Prostate gland (tissue), 2 donors: ENCODE results near the gene DPM3. TPM values are rescaled to one million over a fixed set of nuclear protein-coding genes. Genes with fewer than 3 reads are reported as not detected.
"Not testable (repeated sequence)": the region's sequence is repeated elsewhere in the genome, so short reads cannot be mapped to it uniquely, and the experiment has no call there.

ENCODE experiments used
- DNase-seq: peaks from one replicate; pipeline ENCODE4 v3.0.0-alpha.2; 2019; ENCODE audit warnings: low spot score
- H3K27ac ChIP-seq, 2 donors: fragments of 200-600 bp; sonication (generic); 2 replicates each; pipeline ENCODE4 v1.5.1; 2017 to 2019
- H3K27me3 ChIP-seq: fragments of 200-600 bp; sonication (generic); replicated peaks from 2 replicates; pipeline ENCODE4 v1.5.1; 2019; ENCODE audit not compliant: insufficient read depth
- H3K36me3 ChIP-seq, 2 donors: fragments of 200-600 bp; sonication (generic); 1 replicate in 1 of 2; 2 replicates in 1 of 2; pipeline versions ENCODE4 v1.5.1 to v1.8.1; 2017 to 2019
- H3K4me1 ChIP-seq: fragments of 200-600 bp; sonication (generic); replicated peaks from 2 replicates; pipeline ENCODE4 v1.5.1; 2019
- H3K4me3 ChIP-seq, 2 donors: fragments of 200-600 bp; sonication (generic); 2 replicates each; pipeline ENCODE4 v1.5.1; 2017 to 2019
- H3K9me3 ChIP-seq: fragments of 200-600 bp; sonication (generic); 2 replicates; pipeline ENCODE4 v1.5.1; 2017
- POLR2A ChIP-seq: fragments of 450-650 bp; IDR thresholded peaks from one replicate; pipeline ENCODE4 v1.6.1; 2016; ENCODE audit warnings: antibody characterized with exemption, mild to moderate bottlenecking
- POLR2AphosphoS5 ChIP-seq: sonication (generic); formaldehyde crosslinking; IDR thresholded peaks from one replicate; pipeline ENCODE4 v1.6.1; 2017; ENCODE audit warnings: antibody characterized with exemption
- WGBS: methylation state at CpG from one replicate; pipeline ENCODE4 v1.1.5; 2018; 5-methylcytosine and 5-hydroxymethylcytosine counted together
- intact Hi-C: fragments of 100-400 bp; cut with DNase I; formaldehyde crosslinking; loops from one replicate; pipeline ENCODE4 v1.14.2; 2022
- total RNA-seq, 2 donors: library from RNA; depleted of rRNA; stranded (reverse); fragments of >200 nt; gene quantifications; one replicate each; pipeline ENCODE4 v1.1.0, GENCODE V29; 2016
- TF ChIP-seq, protein P1 (sequence below), 4 experiments: fragments of 200-600 bp in 2 of 4; fragments of 450-650 bp in 2 of 4; sonication (generic) in 2 of 4; IDR thresholded peaks; 1 replicate in 3 of 4; 2 replicates in 1 of 4; pipeline ENCODE4 v1.5.1; 2016 to 2019; ENCODE audit warnings: antibody characterized with exemption in 4 of 4, mild to moderate bottlenecking in 2 of 4, moderate library complexity in 2 of 4

The DPM3 gene
- total RNA-seq, 2 donors from 2014 or later = 93.6 to 97.0 TPM

DNA sequence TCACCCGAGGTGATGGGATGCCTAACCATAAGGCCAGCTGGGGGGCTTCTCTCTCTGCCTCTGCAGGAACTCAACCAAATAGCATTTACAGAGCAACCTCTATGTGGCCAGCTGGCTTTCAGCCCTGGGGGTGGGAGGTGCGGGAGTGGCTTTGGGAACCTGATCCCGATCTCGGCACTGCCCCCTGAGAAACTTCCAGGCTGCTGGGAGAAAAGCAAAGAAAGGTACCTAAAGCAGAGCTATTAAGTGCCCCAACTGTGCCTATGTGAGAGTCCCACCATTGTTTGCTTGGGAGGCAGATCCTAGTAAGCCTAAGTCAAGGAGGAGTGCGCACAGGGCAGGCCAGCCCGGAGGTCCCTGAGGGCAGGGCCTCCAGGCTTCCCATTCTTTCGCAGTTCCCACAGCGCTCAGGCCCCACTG, 25.7 kb upstream of the DPM3 start:
- TF ChIP-seq, protein P1, sequence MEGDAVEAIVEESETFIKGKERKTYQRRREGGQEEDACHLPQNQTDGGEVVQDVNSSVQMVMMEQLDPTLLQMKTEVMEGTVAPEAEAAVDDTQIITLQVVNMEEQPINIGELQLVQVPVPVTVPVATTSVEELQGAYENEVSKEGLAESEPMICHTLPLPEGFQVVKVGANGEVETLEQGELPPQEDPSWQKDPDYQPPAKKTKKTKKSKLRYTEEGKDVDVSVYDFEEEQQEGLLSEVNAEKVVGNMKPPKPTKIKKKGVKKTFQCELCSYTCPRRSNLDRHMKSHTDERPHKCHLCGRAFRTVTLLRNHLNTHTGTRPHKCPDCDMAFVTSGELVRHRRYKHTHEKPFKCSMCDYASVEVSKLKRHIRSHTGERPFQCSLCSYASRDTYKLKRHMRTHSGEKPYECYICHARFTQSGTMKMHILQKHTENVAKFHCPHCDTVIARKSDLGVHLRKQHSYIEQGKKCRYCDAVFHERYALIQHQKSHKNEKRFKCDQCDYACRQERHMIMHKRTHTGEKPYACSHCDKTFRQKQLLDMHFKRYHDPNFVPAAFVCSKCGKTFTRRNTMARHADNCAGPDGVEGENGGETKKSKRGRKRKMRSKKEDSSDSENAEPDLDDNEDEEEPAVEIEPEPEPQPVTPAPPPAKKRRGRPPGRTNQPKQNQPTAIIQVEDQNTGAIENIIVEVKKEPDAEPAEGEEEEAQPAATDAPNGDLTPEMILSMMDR (IDR thresholded peaks at IDR 0.05) = no peak
- TF ChIP-seq POLR2A = no peak
- no peak for TF ChIP-seq POLR2AphosphoS5
- intact Hi-C loops = loop anchor here (2.0 to 5.0 kb wide), 2 partner anchors 34 to 71 kb away; no protein-coding TSS in a partner anchor
- WGBS = 61% methylated on average over 8 of the region's 8 CpGs
- Histone ChIP-seq H3K36me3 (peaks cover 0 to 11% of the 10 kb centered on the region in 2 donors), H3K27me3 (no peaks in the 10 kb centered on the region), H3K9me3 (no peaks in the 10 kb centered on the region), H3K4me1 (peaks cover 3% of the 10 kb centered on the region), H3K27ac (peak overlapping the region in 1 of 2 donors; percentile 14), H3K4me3 (no peak overlapping the region)
- no peak for DNase-seq

DNA sequence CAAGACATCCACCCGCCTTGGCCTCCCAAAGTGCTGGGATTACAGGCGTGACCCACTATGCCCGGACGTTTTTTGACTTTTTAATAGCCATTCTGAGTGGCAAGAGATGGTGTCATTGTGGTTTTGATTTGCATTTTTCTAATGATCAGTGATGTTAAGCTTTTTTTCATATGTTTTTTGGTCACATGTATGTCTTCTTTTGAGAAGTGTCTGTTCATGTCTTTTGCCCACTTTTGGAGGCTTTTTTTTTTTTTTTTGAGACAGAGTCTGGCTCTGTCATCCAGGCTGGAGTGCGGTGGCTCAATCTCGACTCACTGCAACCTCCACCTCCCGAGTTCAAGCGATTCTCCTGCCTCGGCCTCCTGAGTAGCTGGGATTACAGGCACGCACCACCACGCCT, 24.3 kb upstream of the DPM3 start:
- H3K4me1 ChIP-seq, H3K27ac ChIP-seq, H3K9me3 ChIP-seq, DNase-seq, H3K27me3 ChIP-seq, H3K36me3 ChIP-seq, H3K4me3 ChIP-seq: not testable (repeated sequence)
- 95% methylated on average over 11 of the region's 11 CpGs for WGBS
- intact Hi-C loops = loop anchor here (5.0 kb wide), 1 partner anchor 32 kb away; no protein-coding TSS in a partner anchor

- DNase-seq, intact Hi-C loops, H3K27me3 ChIP-seq, H3K4me1 ChIP-seq, H3K27ac ChIP-seq, H3K9me3 ChIP-seq, H3K4me3 ChIP-seq, H3K36me3 ChIP-seq: not testable (repeated sequence)
- 97% methylated on average over 4 of the region's 4 CpGs for WGBS
Observed at GRCh38 chr1:155163785-155164184, 23.5 kb upstream of the DPM3 start.

GRCh38 chr1:155162631-155163030, 22.3 kb upstream of the DPM3 start:
- 98% methylated on average over 6 of the region's 6 CpGs for whole genome bisulfite sequencing
- intact Hi-C loops = not testable (repeated sequence)

GRCh38 chr1:155160128-155160527, 19.8 kb upstream of the DPM3 start:
- Histone ChIP-seq H3K9me3 (no peaks in the 10 kb centered on the region), H3K4me3 (no peak overlapping the region), H3K36me3 (no peaks in the 10 kb centered on the region), H3K27me3 (no peaks in the 10 kb centered on the region), H3K27ac (no peak overlapping the region), H3K4me1 (no peaks in the 10 kb centered on the region)
- intact Hi-C loops = no loop called here
- no peak for DNase-seq
- TF ChIP-seq, protein P1 (IDR thresholded peaks at IDR 0.05) = no peak
- no peak for TF ChIP-seq POLR2AphosphoS5
- no peak for TF ChIP-seq POLR2A
- WGBS = 80% methylated on average over 8 of the region's 8 CpGs

More at GRCh38 chr1:155162631-155163030, 22.3 kb upstream of the DPM3 start:
- H3K4me3 ChIP-seq, DNase-seq, H3K36me3 ChIP-seq, H3K27ac ChIP-seq, H3K9me3 ChIP-seq, H3K27me3 ChIP-seq, H3K4me1 ChIP-seq: not testable (repeated sequence)

GRCh38 chr1:155158991-155159390, 18.7 kb upstream of the DPM3 start:
- WGBS = 38% methylated on average over 1 of the region's 1 CpG
- intact Hi-C loops = no loop called here
- no peaks in the 10 kb centered on the region for H3K4me1 ChIP-seq

GRCh38 chr1:155155996-155156643, 15.8 kb upstream of the DPM3 start:
- H3K36me3 ChIP-seq, DNase-seq, H3K9me3 ChIP-seq, H3K27ac ChIP-seq, intact Hi-C loops, H3K4me1 ChIP-seq, H3K4me3 ChIP-seq, H3K27me3 ChIP-seq: not testable (repeated sequence)
- WGBS = 64% methylated on average over 3 of the region's 3 CpGs

More at GRCh38 chr1:155158991-155159390, 18.7 kb upstream of the DPM3 start:
- TF ChIP-seq POLR2AphosphoS5 (no peak), POLR2A (no peak)
- TF ChIP-seq, protein P1 (IDR thresholded peaks at IDR 0.05) = no peak
- DNase-seq = no peak
- H3K4me3 ChIP-seq = no peak overlapping the region
- H3K36me3 ChIP-seq = no peaks in the 10 kb centered on the region
- H3K9me3 ChIP-seq = no peaks in the 10 kb centered on the region
- no peaks in the 10 kb centered on the region for H3K27me3 ChIP-seq
- no peak overlapping the region for H3K27ac ChIP-seq
